Tibial artery (tissue), 4 donors: ENCODE data around the gene WDR86.

ENCODE experiments used
- DNase-seq, 2 donors: peaks; one replicate each; pipeline ENCODE4 v3.0.0-alpha.2; 2019
- H3K27ac ChIP-seq, 2 donors: fragments of 200-600 bp; sonication (generic) in 1 of 2; 1 replicate in 1 of 2; 2 replicates in 1 of 2; pipeline ENCODE4 v1.5.1; 2018 to 2019; ENCODE audit warnings: mild to moderate bottlenecking in 1 of 2
- H3K27me3 ChIP-seq, 2 donors: fragments of 200-600 bp; sonication (generic) in 1 of 2; one replicate each; pipeline versions ENCODE4 v1.5.1 to v1.6.0; 2016 to 2019
- H3K36me3 ChIP-seq, 3 donors: fragments of 200-600 bp; sonication (generic) in 2 of 3; one replicate each; pipeline ENCODE4 v1.5.1; 2016 to 2019; ENCODE audit warnings: mild to moderate bottlenecking in 2 of 3
- H3K4me1 ChIP-seq, 4 donors: fragments of 200-600 bp; sonication (generic) in 2 of 4; 1 replicate in 3 of 4; 2 replicates in 1 of 4; pipeline ENCODE4 v1.5.1; 2016 to 2019
- H3K4me3 ChIP-seq, 2 donors: fragments of 200-600 bp; sonication (generic) in 1 of 2; 1 replicate in 1 of 2; 2 replicates in 1 of 2; pipeline ENCODE4 v1.5.1; 2018 to 2019; ENCODE audit warnings: mild to moderate bottlenecking in 2 of 2
- H3K9me3 ChIP-seq, 3 donors: fragments of 200-600 bp; sonication (generic) in 1 of 3; one replicate each; pipeline ENCODE4 v1.5.1; 2016 to 2019
- CTCF ChIP-seq, 2 experiments: fragments of 200-600 bp in 1 of 2; fragments of 450-650 bp in 1 of 2; IDR thresholded peaks; one replicate each; pipeline ENCODE4 v1.5.1; 2017 to 2019; ENCODE audit warnings: antibody characterized with exemption in 2 of 2, mild to moderate bottlenecking in 1 of 2, moderate library complexity in 1 of 2
- intact Hi-C: fragments of 100-400 bp; cut with DNase I; formaldehyde crosslinking; loops from one replicate; pipeline ENCODE4 v1.15.0; 2023; ENCODE audit warnings: low total_unique reads

Gene WDR86

GRCh38 chr7:151451156-151451555 is 41.3 kb upstream of the WDR86 start:
- Histone ChIP-seq H3K27ac (no peak overlapping the region), H3K4me3 (no peak overlapping the region), H3K36me3 (no peaks in the 10 kb centered on the region), H3K9me3 (no peaks in the 10 kb centered on the region), H3K27me3 (no peaks in the 10 kb centered on the region), H3K4me1 (peaks cover 0 to 9% (median 4%) of the 10 kb centered on the region in 4 donors)
- intact Hi-C loops: no loop called here
- DNase-seq: no peak
- no peak for TF ChIP-seq CTCF (IDR thresholded peaks at IDR 0.05)

- intact Hi-C loops: loop anchor here (5.0 kb wide), 1 partner anchor 143 kb away; no protein-coding TSS in a partner anchor
Measured at GRCh38 chr7:151449990-151450389, 40.2 kb upstream of the WDR86 start.

GRCh38 chr7:151448261-151449252 is 38.7 kb upstream of the WDR86 start:
- Histone ChIP-seq H3K4me1 (peaks cover 0 to 9% (median 4%) of the 10 kb centered on the region in 4 donors), H3K36me3 (no peaks in the 10 kb centered on the region), H3K27me3 (no peaks in the 10 kb centered on the region), H3K9me3 (no peaks in the 10 kb centered on the region), H3K4me3 (peak overlapping the region; percentile 56 to 63), H3K27ac (peak overlapping the region; percentile 47 to 71)
- DNase-seq: peak; percentile 68 to 83
- peak; percentile 78 to 80 for TF ChIP-seq CTCF (IDR thresholded peaks at IDR 0.05)
- intact Hi-C loops: loop anchor here (5.0 kb wide), 1 partner anchor 141 kb away; no protein-coding TSS in a partner anchor

More at GRCh38 chr7:151449990-151450389, 40.2 kb upstream of the WDR86 start:
- no peak overlapping the region for H3K4me3 ChIP-seq
- no peaks in the 10 kb centered on the region for H3K36me3 ChIP-seq
- H3K27ac ChIP-seq: no peak overlapping the region
- H3K27me3 ChIP-seq: no peaks in the 10 kb centered on the region
- TF ChIP-seq CTCF (IDR thresholded peaks at IDR 0.05): no peak
- peaks cover 0 to 9% (median 4%) of the 10 kb centered on the region in 4 donors for H3K4me1 ChIP-seq
- no peaks in the 10 kb centered on the region for H3K9me3 ChIP-seq
- DNase-seq: no peak

GRCh38 chr7:151447901-151448260 is 38.0 kb upstream of the WDR86 start:
- no peak for TF ChIP-seq CTCF (IDR thresholded peaks at IDR 0.05)

GRCh38 chr7:151447312-151447711 is 37.5 kb upstream of the WDR86 start:
- intact Hi-C loops: loop anchor here (2.0 to 5.0 kb wide), 2 partner anchors 79 to 140 kb away; no protein-coding TSS in a partner anchor

More at GRCh38 chr7:151447901-151448260, 38.0 kb upstream of the WDR86 start:
- Histone ChIP-seq H3K4me1 (peaks cover 0 to 9% (median 4%) of the 10 kb centered on the region in 4 donors), H3K36me3 (no peaks in the 10 kb centered on the region), H3K27ac (peak overlapping the region; percentile 47 to 71), H3K4me3 (peak overlapping the region; percentile 56 to 63), H3K27me3 (no peaks in the 10 kb centered on the region), H3K9me3 (no peaks in the 10 kb centered on the region)
- intact Hi-C loops: loop anchor here (2.0 to 5.0 kb wide), 2 partner anchors 79 to 141 kb away; no protein-coding TSS in a partner anchor
- no peak for DNase-seq

More at GRCh38 chr7:151447312-151447711, 37.5 kb upstream of the WDR86 start:
- H3K27me3 ChIP-seq: no peaks in the 10 kb centered on the region
- H3K27ac ChIP-seq: no peak overlapping the region
- DNase-seq: peak in 1 of 2 donors; percentile 59
- no peak for TF ChIP-seq CTCF (IDR thresholded peaks at IDR 0.05)
- no peak overlapping the region for H3K4me3 ChIP-seq
- no peaks in the 10 kb centered on the region for H3K36me3 ChIP-seq
- no peaks in the 10 kb centered on the region for H3K9me3 ChIP-seq
- H3K4me1 ChIP-seq: peaks cover 0 to 11% (median 5%) of the 10 kb centered on the region in 4 donors
